Measurements from ENCODE around the gene LRP1B.

Gene LRP1B

GRCh38 chr2:142056784-142057183 lies 74.0 kb downstream of the LRP1B start:
- Histone ChIP-seq H3K36me3 (ENCODE audit: control insufficient read depth, low read length) (no peaks in the 10 kb centered on the region), H3F3A (ENCODE audit: control insufficient read depth, insufficient read depth) (no peaks in the 10 kb centered on the region), H3K79me2 (ENCODE audit: control insufficient read depth, low read length) (no peaks in the 10 kb centered on the region), H3K9me2 (replicated peaks; ENCODE audit: control insufficient read depth, low read length) (no peaks in the 10 kb centered on the region), H3K27ac (ENCODE audit: low read depth, low read length) (no peak overlapping the region), H3K9me3 (ENCODE audit: control insufficient read depth, insufficient read depth, low read length) (no peaks in the 10 kb centered on the region), H3K4me2 (ENCODE audit: low read length) (no peak overlapping the region), H3K27me3 (ENCODE audit: control insufficient read depth, low read length) (no peaks in the 10 kb centered on the region), H4K20me1 (ENCODE audit: control insufficient read depth, insufficient read depth, low read depth, low read length) (no peaks in the 10 kb centered on the region), H3K4me3 (ENCODE audit: low read length) (no peak overlapping the region), H3K4me1 (ENCODE audit: control insufficient read depth, low read length) (no peaks in the 10 kb centered on the region)
- TF ChIP-seq CTCF (IDR thresholded peaks at IDR 0.05; ENCODE audit: low read depth, low read length, poor library complexity, severe bottlenecking) = no peak
- no peak for TF ChIP-seq EZH2phosphoT487 (IDR thresholded peaks at IDR 0.05; ENCODE audit: borderline replicate concordance, low read length)

- no peak overlapping the region for H3K4me2 ChIP-seq (ENCODE audit: low read length)
- H3K9me3 ChIP-seq (ENCODE audit: control insufficient read depth, insufficient read depth, low read length) = no peaks in the 10 kb centered on the region
- no peaks in the 10 kb centered on the region for H3K4me1 ChIP-seq (ENCODE audit: control insufficient read depth, low read length)
- no peaks in the 10 kb centered on the region for H4K20me1 ChIP-seq (ENCODE audit: control insufficient read depth, insufficient read depth, low read depth, low read length)
- H3K27me3 ChIP-seq (ENCODE audit: control insufficient read depth, low read length) = no peaks in the 10 kb centered on the region
- H3K4me3 ChIP-seq (ENCODE audit: low read length) = no peak overlapping the region
- H3K27ac ChIP-seq (ENCODE audit: low read depth, low read length) = no peak overlapping the region
- no peaks in the 10 kb centered on the region for H3K9me2 ChIP-seq (replicated peaks; ENCODE audit: control insufficient read depth, low read length)
- H3K79me2 ChIP-seq (ENCODE audit: control insufficient read depth, low read length) = no peaks in the 10 kb centered on the region
- TF ChIP-seq CTCF (IDR thresholded peaks at IDR 0.05; ENCODE audit: low read depth, low read length, poor library complexity, severe bottlenecking) (no peak), EZH2phosphoT487 (IDR thresholded peaks at IDR 0.05; ENCODE audit: borderline replicate concordance, low read length) (no peak)
- no peaks in the 10 kb centered on the region for H3F3A ChIP-seq (ENCODE audit: control insufficient read depth, insufficient read depth)
- no peaks in the 10 kb centered on the region for H3K36me3 ChIP-seq (ENCODE audit: control insufficient read depth, low read length)
These were observed 78.5 kb downstream of the LRP1B start for GRCh38 chr2:142052220-142052863.

- Histone ChIP-seq H3K4me2 (ENCODE audit: low read length) (no peak overlapping the region), H3K27ac (ENCODE audit: low read depth, low read length) (no peak overlapping the region)
These were observed 82.2 kb downstream of the LRP1B start for GRCh38 chr2:142048581-142048980.

More at GRCh38 chr2:142048581-142048980, 82.2 kb downstream of the LRP1B start:
- Histone ChIP-seq H3K4me3 (ENCODE audit: low read length) (no peak overlapping the region), H3K4me1 (ENCODE audit: control insufficient read depth, low read length) (no peaks in the 10 kb centered on the region), H3K27me3 (ENCODE audit: control insufficient read depth, low read length) (no peaks in the 10 kb centered on the region), H3K9me3 (ENCODE audit: control insufficient read depth, insufficient read depth, low read length) (no peaks in the 10 kb centered on the region), H3K36me3 (ENCODE audit: control insufficient read depth, low read length) (no peaks in the 10 kb centered on the region), H3K79me2 (ENCODE audit: control insufficient read depth, low read length) (no peaks in the 10 kb centered on the region), H4K20me1 (ENCODE audit: control insufficient read depth, insufficient read depth, low read depth, low read length) (no peaks in the 10 kb centered on the region), H3K9me2 (replicated peaks; ENCODE audit: control insufficient read depth, low read length) (no peaks in the 10 kb centered on the region), H3F3A (ENCODE audit: control insufficient read depth, insufficient read depth) (no peaks in the 10 kb centered on the region)
- TF ChIP-seq CTCF (IDR thresholded peaks at IDR 0.05; ENCODE audit: low read depth, low read length, poor library complexity, severe bottlenecking) = no peak
- TF ChIP-seq EZH2phosphoT487 (IDR thresholded peaks at IDR 0.05; ENCODE audit: borderline replicate concordance, low read length) = no peak
